HG02852 (cell line): ENCODE measurements around the gene ENO3.
"Not testable (repeated sequence)": the region's sequence is repeated elsewhere in the genome, so short reads cannot be mapped to it uniquely, and the experiment has no call there.

Experiments
- ATAC-seq: cut with Tn5 transposase; IDR thresholded peaks from one replicate; pipeline ENCODE4 v1.9.1; 2021; ENCODE audit warnings: mild to moderate bottlenecking, moderate library complexity; ENCODE audit not compliant: unreplicated experiment

ENO3 gene

DNA sequence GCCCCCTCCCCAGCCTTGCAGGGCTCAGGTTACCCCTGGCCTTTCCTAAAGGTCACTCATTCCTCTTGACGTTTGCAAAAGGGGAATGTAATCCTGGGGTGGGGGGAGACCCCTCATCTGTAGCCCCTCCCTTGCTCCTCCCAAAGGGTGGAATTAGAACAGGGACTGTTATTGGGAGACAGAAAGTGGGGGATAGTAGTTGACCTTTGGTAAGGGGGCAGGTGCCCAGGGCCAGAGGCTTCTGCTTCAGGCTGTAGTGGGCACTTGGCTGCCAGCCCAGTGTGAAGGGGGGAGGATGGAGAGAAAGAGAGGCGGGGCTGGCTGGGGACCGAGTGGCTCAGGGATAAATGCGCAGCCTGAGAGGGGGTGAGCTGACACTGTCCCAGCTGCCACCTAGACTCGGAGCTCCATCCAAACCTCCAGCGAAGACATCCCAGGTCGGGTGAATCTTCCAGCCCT, at the start of gene ENO3:
Gene ENO3, plus strand, starts transcription at position 374 of the 459 bp plus-strand sequence. CDS start 711 bp downstream, outside the sequence.
- no peak for ATAC-seq

DNA sequence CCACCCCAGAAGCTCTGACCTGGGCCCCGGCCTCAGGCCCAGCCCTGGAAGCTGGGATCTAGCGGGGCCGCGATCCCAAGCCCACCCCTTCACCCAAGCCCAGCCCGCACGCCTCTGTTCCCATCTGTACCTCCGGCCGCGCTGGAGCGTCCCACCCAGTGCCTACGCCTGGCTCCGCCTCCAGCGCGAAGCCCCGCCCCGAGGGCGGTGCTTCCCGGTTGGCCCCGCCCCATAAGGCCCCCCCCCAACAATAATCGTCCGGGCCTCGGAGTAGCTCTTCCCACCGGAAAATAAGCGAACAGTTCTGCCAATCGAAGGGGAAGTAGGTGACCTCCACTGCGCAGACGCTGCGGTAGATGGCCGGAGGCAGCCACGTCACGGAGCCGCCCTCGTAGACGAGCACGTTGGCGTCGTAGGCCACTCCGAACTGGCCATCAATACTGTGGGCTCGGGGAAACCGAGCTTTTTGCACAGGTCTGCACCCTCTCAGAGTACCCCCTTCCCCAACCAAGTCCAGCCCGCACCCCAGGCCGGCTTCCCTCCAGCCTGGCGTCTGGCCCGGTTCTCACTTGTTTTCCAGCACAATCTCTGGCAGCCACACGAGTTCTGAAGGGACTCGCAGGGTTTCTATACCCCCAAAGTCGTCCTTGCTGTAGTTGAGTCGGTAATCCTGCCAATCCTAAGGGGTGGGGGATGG, 49.1 kb upstream of the ENO3 start:
- ATAC-seq: no peak

DNA sequence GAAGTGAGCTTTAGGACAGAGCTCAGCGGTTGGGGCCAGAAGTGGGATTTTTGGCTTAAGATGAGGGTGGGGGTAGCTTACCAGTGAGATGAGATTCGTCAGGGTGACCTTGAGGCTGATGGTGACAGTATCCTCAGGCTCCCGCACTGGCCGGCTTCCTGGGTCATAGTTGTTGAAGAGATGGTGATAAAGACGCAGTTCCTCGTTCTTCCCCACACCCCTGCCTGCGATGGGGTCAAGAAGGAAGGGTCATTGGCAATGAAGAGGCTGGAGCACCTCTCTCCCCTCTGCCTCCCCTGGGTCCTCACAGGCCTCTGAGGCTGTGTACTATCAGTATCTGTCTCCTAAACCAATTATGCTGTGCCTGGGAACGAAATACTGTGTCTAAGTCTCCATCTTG, 48.4 kb upstream of the ENO3 start:
- no peak for ATAC-seq

DNA sequence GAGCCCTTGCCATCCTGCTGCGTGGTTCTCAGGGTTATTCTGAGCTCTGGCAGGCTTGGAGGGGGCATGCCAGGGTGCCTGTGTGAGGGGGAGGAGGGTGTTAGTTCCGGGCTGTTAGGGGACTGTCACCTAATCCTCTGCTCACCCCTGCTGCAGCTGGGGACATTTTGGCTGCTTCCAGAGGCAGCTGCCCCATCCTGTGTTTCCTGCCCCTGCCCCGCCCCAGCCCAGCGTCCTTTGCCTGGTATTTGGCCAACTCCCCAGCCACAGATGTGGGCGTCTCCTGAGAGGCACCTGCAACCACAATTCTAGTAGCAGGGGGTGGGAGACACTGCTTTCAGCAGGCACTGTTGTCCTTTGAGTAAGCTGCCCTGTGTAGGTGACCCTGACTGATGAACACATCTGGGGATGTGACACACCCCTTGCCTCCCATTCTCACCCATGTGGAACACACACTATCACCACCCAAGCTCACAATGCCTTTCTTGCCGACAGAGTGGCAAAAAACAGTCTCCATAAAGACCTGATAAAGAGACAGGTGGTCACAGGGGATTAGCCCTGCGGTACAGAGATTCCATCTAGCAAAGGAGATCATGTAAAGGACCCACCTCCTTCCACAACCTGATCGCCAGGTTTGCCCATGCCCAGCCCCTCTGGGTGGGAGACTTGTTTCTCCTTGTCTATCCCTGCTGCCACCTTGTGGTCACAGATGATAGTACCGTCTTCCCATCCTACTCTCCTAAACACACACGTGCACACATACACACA, 47.7 kb upstream of the ENO3 start, which contains the start of gene CHRNE:
Gene CHRNE, minus strand, starts transcription at position 48 of the 768 bp plus-strand sequence. Its CDS starts 35 bp downstream, at position 13.
- ATAC-seq: no peak

DNA sequence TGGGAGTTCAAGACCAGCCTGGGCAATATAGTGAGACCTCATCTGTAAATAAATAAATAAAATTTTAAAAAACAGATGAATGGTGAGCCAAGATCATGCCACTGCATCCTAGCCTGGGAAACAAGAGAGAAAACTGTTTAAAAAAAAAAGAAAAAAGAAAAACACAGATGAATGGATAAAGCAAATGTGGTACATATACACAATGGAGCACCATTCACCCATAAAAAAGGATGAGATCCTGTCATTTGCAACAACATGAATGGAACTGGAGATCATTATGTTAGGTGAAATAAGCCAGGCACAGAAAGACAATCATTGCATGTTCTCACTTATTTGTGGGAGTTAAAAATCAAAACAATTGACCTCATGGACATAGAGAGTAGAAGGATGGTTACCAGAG, 44.3 kb upstream of the ENO3 start:
- not testable (repeated sequence) for ATAC-seq

GRCh38 chr17:4908301-4908700, 42.6 kb upstream of the ENO3 start:
- no peak for ATAC-seq

DNA sequence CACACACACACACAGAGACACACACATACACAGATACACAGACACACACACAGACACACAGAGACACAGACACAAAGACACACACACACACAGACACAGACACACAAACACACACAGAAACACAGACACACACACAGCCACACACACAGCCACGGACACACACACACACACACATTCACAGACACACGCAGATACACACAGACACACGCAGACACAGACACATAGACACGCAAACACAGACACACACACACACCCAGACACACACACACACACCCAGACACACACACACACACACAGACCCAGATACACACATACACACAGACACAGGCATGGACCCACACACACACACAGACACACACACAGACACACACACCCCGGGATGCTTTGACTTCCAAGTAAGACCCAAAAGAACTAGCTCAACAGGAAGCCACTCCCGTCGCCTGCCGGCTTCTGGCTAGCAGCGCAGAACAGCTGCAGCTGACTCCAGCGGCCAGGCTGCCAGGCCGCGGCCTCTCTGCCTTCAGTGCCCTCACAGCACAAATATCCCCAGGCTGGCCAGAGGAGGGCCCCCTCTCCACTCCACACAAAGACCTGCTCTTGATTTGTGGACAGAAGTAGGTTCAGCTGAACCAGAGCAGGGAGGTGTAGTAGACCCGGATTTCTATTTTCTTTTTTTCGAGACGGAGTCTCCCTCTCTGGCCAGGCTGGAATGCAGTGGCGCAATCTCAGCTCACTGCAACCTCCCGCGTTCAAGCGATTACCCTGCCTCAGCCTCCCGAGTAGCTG, 42.0 kb upstream of the ENO3 start:
- ATAC-seq: no peak

DNA sequence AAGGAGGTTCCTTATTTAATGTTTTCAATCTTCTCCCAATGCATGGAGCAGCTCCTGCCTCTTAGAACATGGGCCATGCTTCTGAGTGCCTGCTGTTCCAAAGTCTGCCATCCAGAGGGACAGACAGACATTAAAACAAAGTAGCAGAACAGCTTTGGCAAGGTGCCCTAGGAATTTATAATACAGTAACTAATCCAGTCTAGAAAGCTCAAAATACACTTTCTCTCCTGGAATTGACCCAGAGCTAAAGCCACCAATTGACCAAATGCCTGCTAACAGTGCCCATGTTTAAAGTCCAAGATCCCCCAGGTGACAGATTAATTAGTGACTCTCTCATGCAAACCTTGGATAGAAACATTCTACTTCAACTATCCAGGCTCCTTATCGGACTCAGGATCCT, 36.9 kb upstream of the ENO3 start:
- no peak for ATAC-seq

DNA sequence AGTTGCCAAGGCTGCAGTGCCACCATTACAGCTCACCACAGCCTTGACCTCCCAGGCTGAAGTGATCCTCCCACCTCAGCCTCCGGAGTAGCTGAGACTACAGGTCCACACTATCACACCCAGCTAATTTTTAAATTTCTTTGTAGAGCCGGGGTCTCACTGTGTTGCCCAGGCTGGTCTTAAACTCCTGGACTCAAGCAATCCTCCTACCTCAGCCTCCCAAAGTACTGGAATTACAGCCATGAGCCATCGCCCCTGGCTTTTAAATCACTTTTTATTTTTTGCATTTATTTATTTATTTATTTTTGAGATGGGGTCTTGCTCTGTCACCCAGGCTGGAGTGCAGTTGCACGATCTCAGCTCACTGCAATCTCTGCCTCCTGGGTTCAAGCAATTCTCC, 36.4 kb upstream of the ENO3 start:
- not testable (repeated sequence) for ATAC-seq

DNA sequence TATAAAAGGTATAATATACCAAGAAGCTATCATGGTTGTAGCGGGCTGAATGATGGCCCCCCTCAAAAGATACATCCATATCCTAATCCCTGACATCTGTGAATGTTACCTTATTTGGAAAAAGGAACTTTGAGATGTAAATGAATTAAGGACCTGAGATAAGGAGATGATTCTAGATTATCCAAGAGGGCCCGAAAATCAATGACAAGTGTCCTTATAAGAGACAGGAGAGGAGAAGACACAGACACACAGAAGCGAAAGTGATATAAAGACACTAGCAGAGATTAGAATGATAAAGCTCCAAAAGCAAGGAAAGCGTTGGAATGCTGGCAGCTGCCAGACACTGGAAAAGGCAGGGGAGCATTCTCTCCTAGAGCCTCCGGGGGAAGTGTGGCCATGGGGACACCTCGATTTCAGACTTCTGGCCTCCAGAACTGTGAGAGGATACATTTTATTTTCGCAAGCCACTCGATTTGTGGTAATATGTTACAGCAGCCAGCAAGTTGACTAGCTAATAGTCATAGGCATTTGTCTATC, 31.3 kb upstream of the ENO3 start:
- ATAC-seq: no peak

DNA sequence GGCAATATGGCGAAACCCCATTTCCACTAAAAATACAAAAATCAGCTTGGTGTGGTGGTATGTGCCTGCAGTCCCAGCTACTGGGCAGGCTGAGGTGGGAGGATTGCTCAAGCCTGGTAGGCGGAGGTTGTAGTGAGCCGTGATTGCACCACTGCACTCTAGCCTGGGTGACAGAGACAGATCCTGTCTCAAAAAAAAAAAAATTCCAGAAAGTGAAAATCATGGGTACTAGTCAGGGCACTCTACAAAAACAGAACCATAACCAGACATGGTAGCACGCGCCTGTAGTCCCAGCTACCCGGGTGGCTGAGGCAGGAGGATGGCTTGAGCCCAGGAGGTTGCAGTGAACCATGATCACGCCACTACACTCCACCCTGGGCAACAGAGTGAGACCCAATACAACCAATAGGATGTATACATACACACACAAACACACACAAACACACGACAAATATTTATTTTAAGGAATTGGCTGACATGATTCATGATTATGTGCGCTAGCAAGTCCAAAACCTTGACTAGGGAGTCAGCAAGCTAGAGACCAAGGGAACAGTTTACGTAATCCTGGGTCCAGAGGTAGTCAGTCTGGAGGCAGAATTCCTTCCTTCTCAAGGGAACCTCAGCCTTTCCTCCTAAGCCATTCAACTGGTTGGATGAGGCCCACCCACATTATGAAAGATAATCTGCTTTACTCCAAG, 30.4 kb upstream of the ENO3 start:
- ATAC-seq: no peak

DNA sequence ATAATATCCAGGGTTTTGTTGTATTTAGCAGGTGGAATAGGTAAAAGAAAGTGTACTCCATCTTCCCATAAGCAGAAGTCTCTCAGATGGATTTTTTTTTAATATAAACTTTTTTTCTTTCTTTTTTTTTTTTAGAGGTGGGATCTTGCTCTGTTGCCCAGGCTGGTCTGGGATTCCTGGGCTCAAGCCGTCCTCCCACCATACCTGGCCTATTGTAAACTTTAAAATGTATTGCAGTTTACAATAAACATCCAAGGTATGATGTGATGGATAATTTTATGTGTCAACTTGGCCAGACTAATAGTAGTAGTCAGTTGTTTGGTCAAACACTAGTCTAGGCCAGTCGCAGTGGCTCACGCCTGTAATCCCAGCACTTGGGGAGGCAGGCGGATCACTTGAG, 29.6 kb upstream of the ENO3 start:
- ATAC-seq: no peak

DNA sequence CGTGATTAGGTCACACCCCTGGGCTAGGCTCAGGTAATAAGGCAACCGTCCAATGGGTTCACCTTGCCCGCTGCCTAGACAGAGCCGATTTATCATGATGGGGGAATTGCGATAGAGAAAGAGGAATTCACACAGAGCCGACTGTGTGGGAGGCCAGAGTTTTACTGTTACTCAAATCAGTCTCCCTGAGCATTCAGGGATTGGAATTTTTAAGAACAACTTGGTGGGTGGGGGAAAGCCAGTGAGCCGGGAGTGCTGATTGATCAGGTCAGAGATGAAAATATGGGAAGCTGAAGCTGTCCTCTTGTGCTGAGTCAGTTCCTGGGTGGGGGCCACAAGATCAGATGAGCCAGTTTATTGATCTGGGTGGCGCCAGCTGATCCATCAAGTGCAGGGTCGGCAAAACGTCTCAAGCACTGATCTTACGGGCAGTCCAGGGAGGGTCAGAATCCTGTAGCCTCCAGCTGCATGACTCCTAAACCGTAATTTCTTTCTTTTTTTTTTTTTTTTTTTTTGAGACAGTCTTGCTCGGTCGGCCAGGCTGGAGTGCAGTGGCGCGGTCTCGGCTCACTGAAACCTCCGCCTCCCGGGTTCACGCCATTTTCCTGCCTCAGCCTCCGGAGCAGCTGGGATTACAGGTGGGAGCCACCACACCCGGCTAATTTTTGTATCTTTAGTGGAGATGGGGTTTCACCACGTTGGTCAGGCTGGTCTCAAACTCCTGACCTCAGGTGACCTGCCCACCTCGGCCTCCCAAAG, 24.2 kb upstream of the ENO3 start:
- not testable (repeated sequence) for ATAC-seq

DNA sequence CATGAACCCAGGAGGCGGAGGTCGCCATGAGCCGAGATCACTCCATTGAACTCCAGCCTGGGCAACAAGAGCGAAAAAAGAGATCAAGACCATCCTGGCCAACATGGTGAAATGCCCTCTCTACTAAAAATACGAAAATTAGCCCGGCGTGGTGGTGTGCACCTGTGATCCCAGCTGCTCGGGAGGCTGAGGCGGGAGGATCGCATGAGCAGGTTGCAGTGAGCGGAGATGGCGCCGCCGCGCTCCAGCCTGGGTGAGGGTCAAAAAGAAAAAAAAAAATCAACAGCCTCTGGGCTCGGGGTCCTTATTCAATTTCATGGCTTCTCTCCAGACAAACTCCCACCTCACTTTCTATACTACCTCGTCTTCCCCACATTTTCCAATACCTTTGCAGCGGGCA, 22.0 kb upstream of the ENO3 start:
- no peak for ATAC-seq

DNA sequence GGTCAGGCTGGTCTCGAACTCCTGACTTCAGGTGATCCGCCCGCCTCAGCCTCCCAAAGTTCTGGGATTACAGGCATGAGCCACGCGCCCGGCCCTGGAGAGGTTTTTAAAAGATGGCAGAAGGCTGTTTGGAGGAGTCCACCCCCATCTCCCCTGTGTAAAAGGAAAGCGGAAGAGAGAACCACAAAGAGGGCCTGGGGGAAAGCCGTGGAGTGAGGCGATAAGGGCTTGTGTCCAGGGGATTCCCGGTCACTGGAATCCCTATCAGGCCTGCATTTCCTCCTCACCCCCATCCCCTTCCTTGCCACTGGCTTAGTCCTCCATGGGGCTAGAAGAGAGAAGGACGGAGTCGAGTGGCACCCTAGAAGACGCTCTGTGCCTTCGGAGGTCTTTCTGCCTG, 19.0 kb upstream of the ENO3 start, which contains the start of gene GP1BA:
Gene GP1BA, plus strand, starts transcription at position 315 of the 400 bp plus-strand sequence. CDS start 328 bp downstream, outside the sequence.
- ATAC-seq: no peak

- ATAC-seq: no peak
These were observed 18.2 kb upstream of the ENO3 start for GRCh38 chr17:4932756-4933155.

GRCh38 chr17:4933646-4934045, 17.3 kb upstream of the ENO3 start:
- no peak for ATAC-seq

GRCh38 chr17:4934173-4934979, 16.5 kb upstream of the ENO3 start:
- ATAC-seq: no peak

GRCh38 chr17:4935650-4936049, 15.3 kb upstream of the ENO3 start:
- no peak for ATAC-seq
